H9 (cell line): ENCODE data around the gene CERKL. TPM values are rescaled to one million over a fixed set of nuclear protein-coding genes. Genes with fewer than 3 reads are reported as not detected.

Experiments used
- DNase-seq: peaks from one replicate; pipeline ENCODE4 v3.0.0-alpha.2; 2017
- H2AFZ ChIP-seq: one replicate; pipeline ENCODE4 v1.6.1; 2013; ENCODE audit warnings: mild to moderate bottlenecking, low read length, control low read depth, moderate library complexity
- H2AK5ac ChIP-seq: 2 replicates; pipeline ENCODE4 v1.6.1; 2013; ENCODE audit warnings: low read length, control low read depth, mixed read lengths; ENCODE audit not compliant: insufficient read length
- H2BK120ac ChIP-seq: one replicate; pipeline ENCODE4 v1.6.1; 2013; ENCODE audit warnings: low read depth, mild to moderate bottlenecking, low read length, control low read depth, inconsistent platforms; ENCODE audit not compliant: poor library complexity, severe bottlenecking
- H2BK12ac ChIP-seq: 2 replicates; pipeline ENCODE4 v1.6.1; 2013; ENCODE audit warnings: low read length, control low read depth, mixed read lengths, low read depth; ENCODE audit not compliant: insufficient read length
- H2BK15ac ChIP-seq: 2 replicates; pipeline ENCODE4 v1.6.1; 2013; ENCODE audit warnings: low read depth, low read length, control low read depth
- H2BK20ac ChIP-seq: one replicate; pipeline ENCODE4 v1.6.1; 2013; ENCODE audit warnings: low read depth, mild to moderate bottlenecking, low read length, control low read depth, inconsistent platforms; ENCODE audit not compliant: poor library complexity, severe bottlenecking
- H2BK5ac ChIP-seq: 2 replicates; pipeline ENCODE4 v1.6.1; 2013; ENCODE audit warnings: low read length, control low read depth, mixed read lengths; ENCODE audit not compliant: insufficient read length
- H3K14ac ChIP-seq: 2 replicates; pipeline ENCODE4 v1.6.1; 2013; ENCODE audit warnings: low read length, control low read depth; ENCODE audit not compliant: insufficient read depth
- H3K18ac ChIP-seq: 2 replicates; pipeline ENCODE4 v1.6.1; 2013; ENCODE audit warnings: low read depth, mild to moderate bottlenecking, mixed read lengths, low read length, control low read depth; ENCODE audit not compliant: insufficient read length
- H3K23ac ChIP-seq: 2 replicates; pipeline ENCODE4 v1.6.1; 2013; ENCODE audit warnings: low read length, control low read depth, mixed read lengths, low read depth; ENCODE audit not compliant: insufficient read length
- H3K23me2 ChIP-seq: 2 replicates; pipeline ENCODE4 v1.6.1; 2013; ENCODE audit warnings: low read depth, mild to moderate bottlenecking, mixed read lengths, low read length, control low read depth; ENCODE audit not compliant: insufficient read length, poor library complexity, severe bottlenecking
- H3K27ac ChIP-seq: 2 replicates; pipeline ENCODE4 v1.5.1; 2013; ENCODE audit warnings: low read length, control low read depth, mixed read lengths, low read depth; ENCODE audit not compliant: insufficient read length
- H3K27me3 ChIP-seq: 2 replicates; pipeline ENCODE4 v1.6.1; 2013; ENCODE audit warnings: low read length, control low read depth, inconsistent platforms; ENCODE audit not compliant: insufficient read depth
- H3K4ac ChIP-seq: 2 replicates; pipeline ENCODE4 v1.6.1; 2013; ENCODE audit warnings: low read depth, mild to moderate bottlenecking, control low read depth, inconsistent platforms, low read length, moderate library complexity
- H3K4me1 ChIP-seq: 2 replicates; pipeline ENCODE4 v1.6.1; 2013; ENCODE audit warnings: low read length, control low read depth, inconsistent platforms; ENCODE audit not compliant: insufficient read depth
- H3K4me2 ChIP-seq: 2 replicates; pipeline ENCODE4 v1.6.1; 2013; ENCODE audit warnings: low read length, control low read depth, mixed read lengths; ENCODE audit not compliant: insufficient read length, insufficient read depth
- H3K56ac ChIP-seq: 2 replicates; pipeline ENCODE4 v1.6.1; 2013; ENCODE audit warnings: low read depth, mild to moderate bottlenecking, mixed read lengths, low read length, control low read depth; ENCODE audit not compliant: insufficient read length
- H3K79me1 ChIP-seq: 2 replicates; pipeline ENCODE4 v1.6.1; 2013; ENCODE audit warnings: low read depth, mild to moderate bottlenecking, moderate library complexity, low read length, control low read depth, inconsistent platforms; ENCODE audit not compliant: insufficient read depth, poor library complexity, severe bottlenecking
- H3K79me2 ChIP-seq: 2 replicates; pipeline ENCODE4 v1.6.1; 2013; ENCODE audit warnings: low read length, control low read depth, inconsistent platforms; ENCODE audit not compliant: insufficient read depth
- H3K9ac ChIP-seq: 2 replicates; pipeline ENCODE4 v1.6.1; 2013; ENCODE audit warnings: low read length, control low read depth, mixed read lengths; ENCODE audit not compliant: insufficient read length; ENCODE audit errors: extremely low read depth
- H3K9me3 ChIP-seq: one replicate; pipeline ENCODE4 v1.6.1; 2013; ENCODE audit warnings: low read depth, low read length, inconsistent platforms; ENCODE audit not compliant: control insufficient read depth
- H3T11ph ChIP-seq: one replicate; pipeline ENCODE4 v1.6.1; 2013; ENCODE audit warnings: mild to moderate bottlenecking, low read length, control low read depth, inconsistent platforms
- H4K20me1 ChIP-seq: one replicate; pipeline ENCODE4 v1.6.1; 2013; ENCODE audit not compliant: control insufficient read depth, insufficient read length, insufficient read depth
- H4K5ac ChIP-seq: 2 replicates; pipeline ENCODE4 v1.6.1; 2013; ENCODE audit warnings: low read depth, mild to moderate bottlenecking, mixed read lengths, low read length, control low read depth; ENCODE audit not compliant: insufficient read length
- H4K8ac ChIP-seq: replicated peaks from 2 replicates; pipeline ENCODE4 v1.6.1; 2013; ENCODE audit warnings: low read length, control low read depth, mixed read lengths, low read depth; ENCODE audit not compliant: insufficient read length
- H4K91ac ChIP-seq: 2 replicates; pipeline ENCODE4 v1.6.1; 2013; ENCODE audit warnings: low read depth, mild to moderate bottlenecking, moderate library complexity, mixed read lengths, low read length, control low read depth; ENCODE audit not compliant: insufficient read length
- H3K27ac Mint-ChIP-seq, 3 experiments: 2 replicates in 2 of 3; 3 replicates in 1 of 3; pipeline ENCODE4 v1.8.0; 2020 to 2021; ENCODE audit warnings: mixed read lengths in 3 of 3, mild to moderate bottlenecking in 1 of 3, moderate library complexity in 1 of 3
- H3K27me3 Mint-ChIP-seq: 2 replicates; pipeline ENCODE4 v1.8.0; 2021; ENCODE audit warnings: low read depth, mild to moderate bottlenecking, moderate library complexity, mixed read lengths
- H3K36me3 Mint-ChIP-seq, 3 experiments: 2 replicates in 2 of 3; 3 replicates in 1 of 3; pipeline ENCODE4 v1.8.0; 2020 to 2021; ENCODE audit warnings: low read depth in 3 of 3, mixed read lengths in 3 of 3; ENCODE audit not compliant: insufficient read depth in 1 of 3
- H3K4me1 Mint-ChIP-seq, 2 experiments: 2 replicates each; pipeline ENCODE4 v1.8.0; 2020; ENCODE audit warnings: mixed read lengths in 2 of 2
- H3K4me3 Mint-ChIP-seq, 2 experiments: 2 replicates in 1 of 2; 3 replicates in 1 of 2; pipeline ENCODE4 v1.8.0; 2020 to 2021; ENCODE audit warnings: mild to moderate bottlenecking in 2 of 2, mixed read lengths in 2 of 2, moderate library complexity in 1 of 2
- H3K9me3 Mint-ChIP-seq, 2 experiments: 2 replicates in 1 of 2; 3 replicates in 1 of 2; pipeline ENCODE4 v1.8.0; 2020; ENCODE audit warnings: mild to moderate bottlenecking in 2 of 2, mixed read lengths in 2 of 2, moderate library complexity in 1 of 2
- CTCF ChIP-seq: fragments of 200-600 bp; sonication (generic); conservative IDR thresholded peaks from 3 replicates; pipeline ENCODE4 v1.8.0; 2021; ENCODE audit warnings: antibody characterized with exemption, mild to moderate bottlenecking
- WGBS: extraction: QIAGEN DNeasy Blood & Tissue Kit; methylation state at CpG from one replicate; pipeline ENCODE4 v1.1.7; 2013; ENCODE audit warnings: missing lambda C conversion rate, low lambda C conversion rate, mixed read lengths; ENCODE audit not compliant: insufficient read length; ENCODE audit errors: extremely low coverage; 5-methylcytosine and 5-hydroxymethylcytosine counted together
- total RNA-seq: library from RNA; stranded (reverse); gene quantifications from 2 replicates; pipeline ENCODE4 v1.2.1, GENCODE V29; 2021

Gene CERKL
- total RNA-seq, 1 experiment from 2014 or later, result not detected

- no peak for DNase-seq
- no peaks in the 10 kb centered on the region; a peak in 1 of 7 replicates for H3K36me3 Mint-ChIP-seq
These were observed 22.7 kb upstream of the CERKL start for GRCh38 chr2:181679544-181679979.

More at GRCh38 chr2:181679544-181679979, 22.7 kb upstream of the CERKL start:
- no peaks in the 10 kb centered on the region for H4K20me1 ChIP-seq
- no peak for TF ChIP-seq CTCF
- no peak overlapping the region for H2BK20ac ChIP-seq
- no peak overlapping the region for H3K18ac ChIP-seq
- no peak overlapping the region for H4K91ac ChIP-seq
- no peak overlapping the region for H2AFZ ChIP-seq
- peaks cover 2% of the 10 kb centered on the region; the same call in 1 of the 2 replicates for H3K4me1 ChIP-seq
- no peak overlapping the region for H2BK15ac ChIP-seq
- peaks cover 20% of the 10 kb centered on the region for H3K23me2 ChIP-seq
- H2BK12ac ChIP-seq, result no peak overlapping the region
- no peak overlapping the region for H2AK5ac ChIP-seq
- H3K79me2 ChIP-seq, result no peaks in the 10 kb centered on the region
- no peaks in the 10 kb centered on the region for H3K79me1 ChIP-seq
- no peak overlapping the region for H3K56ac ChIP-seq
- Mint-ChIP-seq H3K9me3 (peaks cover 2 to 4% of the 10 kb centered on the region in 2 experiments; a peak in 3 of 5 replicates), H3K4me3 (peak overlapping the region in 1 of 2 experiments; percentile 30; a peak in 3 of 5 replicates), H3K4me1 (peaks cover 31 to 55% of the 10 kb centered on the region in 2 experiments), H3K27me3 (peaks cover 98% of the 10 kb centered on the region), H3K27ac (no peak overlapping the region)
- no peak overlapping the region for H3K14ac ChIP-seq
- WGBS, result no CpG with 5 or more reads among the region's 20 CpGs
- no peak overlapping the region for H3T11ph ChIP-seq
- peak overlapping the region; percentile 66 for H3K4me2 ChIP-seq
- H4K5ac ChIP-seq, result no peak overlapping the region
- H3K4ac ChIP-seq, result no peak overlapping the region
- no peak overlapping the region for H3K9ac ChIP-seq
- H3K27me3 ChIP-seq, result peaks cover 60% of the 10 kb centered on the region
- no peak overlapping the region for H3K23ac ChIP-seq
- no peak overlapping the region for H2BK120ac ChIP-seq
- H3K27ac ChIP-seq, result no peak overlapping the region
- H3K9me3 ChIP-seq, result no peaks in the 10 kb centered on the region
- no peak overlapping the region for H4K8ac ChIP-seq
- no peak overlapping the region for H2BK5ac ChIP-seq
